Astrocyte of the cerebellum (primary cell): ENCODE measurements around the gene SPAG9.

Source experiments
- DNase-seq: peaks from one replicate; pipeline ENCODE4 v3.0.0-alpha.2; 2011; ENCODE audit warnings: low read depth
- H3K4me3 ChIP-seq: 2 replicates; pipeline ENCODE4 v1.5.1; 2011; ENCODE audit warnings: mild to moderate bottlenecking, low read depth, low read length, moderate library complexity
- in situ Hi-C: cut with HindIII; loops from 2 replicates; pipeline ENCODE4 v1.10.0; 2017; ENCODE audit warnings: low sequenced_read_pairs
- TF ChIP-seq, protein P1 (sequence below): IDR thresholded peaks from 2 replicates; pipeline ENCODE4 v1.5.1; 2012; ENCODE audit warnings: low read length, low read depth, moderate library complexity, mild to moderate bottlenecking; ENCODE audit errors: missing control alignments

The SPAG9 gene

GRCh38 chr17:50981279-50981678 is 139.4 kb downstream of the SPAG9 start:
- no peak for DNase-seq
- TF ChIP-seq, protein P1, sequence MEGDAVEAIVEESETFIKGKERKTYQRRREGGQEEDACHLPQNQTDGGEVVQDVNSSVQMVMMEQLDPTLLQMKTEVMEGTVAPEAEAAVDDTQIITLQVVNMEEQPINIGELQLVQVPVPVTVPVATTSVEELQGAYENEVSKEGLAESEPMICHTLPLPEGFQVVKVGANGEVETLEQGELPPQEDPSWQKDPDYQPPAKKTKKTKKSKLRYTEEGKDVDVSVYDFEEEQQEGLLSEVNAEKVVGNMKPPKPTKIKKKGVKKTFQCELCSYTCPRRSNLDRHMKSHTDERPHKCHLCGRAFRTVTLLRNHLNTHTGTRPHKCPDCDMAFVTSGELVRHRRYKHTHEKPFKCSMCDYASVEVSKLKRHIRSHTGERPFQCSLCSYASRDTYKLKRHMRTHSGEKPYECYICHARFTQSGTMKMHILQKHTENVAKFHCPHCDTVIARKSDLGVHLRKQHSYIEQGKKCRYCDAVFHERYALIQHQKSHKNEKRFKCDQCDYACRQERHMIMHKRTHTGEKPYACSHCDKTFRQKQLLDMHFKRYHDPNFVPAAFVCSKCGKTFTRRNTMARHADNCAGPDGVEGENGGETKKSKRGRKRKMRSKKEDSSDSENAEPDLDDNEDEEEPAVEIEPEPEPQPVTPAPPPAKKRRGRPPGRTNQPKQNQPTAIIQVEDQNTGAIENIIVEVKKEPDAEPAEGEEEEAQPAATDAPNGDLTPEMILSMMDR: no peak
- no peak overlapping the region for H3K4me3 ChIP-seq
- in situ Hi-C loops: no loop called here

DNA sequence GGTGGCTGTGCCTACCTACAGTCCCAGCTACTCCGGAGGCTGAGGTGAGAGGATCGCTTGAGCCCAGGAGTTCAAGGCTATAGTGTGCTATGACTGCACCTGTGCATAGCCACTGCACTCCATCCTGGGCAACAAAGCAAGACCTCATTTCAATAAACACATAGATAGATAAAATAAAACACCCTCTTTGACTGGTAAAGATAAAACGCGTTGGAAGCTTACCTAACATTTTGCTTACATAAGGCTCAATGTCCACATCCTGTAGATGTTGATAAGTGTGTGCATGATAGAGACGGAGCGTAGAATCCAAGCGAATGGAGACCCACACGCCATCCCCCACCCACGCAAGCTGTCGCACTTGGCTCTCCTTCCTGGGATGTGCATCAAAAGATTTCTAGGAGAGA is 141.1 kb downstream of the SPAG9 start:
- in situ Hi-C loops: no loop called here
- no peak for DNase-seq
- no peak overlapping the region for H3K4me3 ChIP-seq
- TF ChIP-seq, protein P1: no peak

DNA sequence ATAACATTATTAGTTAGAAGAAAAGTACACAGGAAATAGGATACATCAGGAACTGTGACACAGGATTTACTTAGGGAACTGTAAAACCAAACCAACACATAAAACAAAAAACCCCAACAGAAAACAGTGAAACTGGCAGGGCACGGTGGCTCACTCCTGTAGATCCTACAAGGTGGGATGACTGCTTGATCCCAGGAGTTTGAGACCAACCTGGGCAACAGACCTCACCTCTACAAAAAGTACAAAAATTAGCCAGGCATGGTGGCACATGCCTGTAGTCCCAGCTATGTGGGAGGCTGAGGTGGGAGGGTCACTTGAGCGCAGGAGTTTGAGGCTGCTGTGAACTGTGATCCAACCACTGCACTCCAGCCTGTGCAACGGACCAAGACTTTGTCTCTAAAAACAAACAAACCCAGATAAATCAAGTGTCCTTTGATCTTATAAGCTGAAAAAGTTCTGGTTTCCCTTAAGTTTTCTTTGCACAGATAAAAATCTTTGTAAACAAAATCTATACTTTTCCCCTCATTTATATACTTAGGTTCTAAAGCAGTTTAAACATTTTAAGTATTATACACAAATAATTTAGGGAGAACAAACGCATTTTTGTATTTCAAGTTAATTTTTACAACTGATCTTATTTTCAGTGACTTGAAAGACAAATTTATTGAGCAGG is 143.0 kb downstream of the SPAG9 start:
- in situ Hi-C loops: no loop called here
- no peak overlapping the region for H3K4me3 ChIP-seq
- TF ChIP-seq, protein P1: no peak
- no peak for DNase-seq

GRCh38 chr17:50976951-50977472 is 143.7 kb downstream of the SPAG9 start:
- no peak for DNase-seq
- in situ Hi-C loops: no loop called here
- no peak overlapping the region for H3K4me3 ChIP-seq
- TF ChIP-seq, protein P1: no peak

DNA sequence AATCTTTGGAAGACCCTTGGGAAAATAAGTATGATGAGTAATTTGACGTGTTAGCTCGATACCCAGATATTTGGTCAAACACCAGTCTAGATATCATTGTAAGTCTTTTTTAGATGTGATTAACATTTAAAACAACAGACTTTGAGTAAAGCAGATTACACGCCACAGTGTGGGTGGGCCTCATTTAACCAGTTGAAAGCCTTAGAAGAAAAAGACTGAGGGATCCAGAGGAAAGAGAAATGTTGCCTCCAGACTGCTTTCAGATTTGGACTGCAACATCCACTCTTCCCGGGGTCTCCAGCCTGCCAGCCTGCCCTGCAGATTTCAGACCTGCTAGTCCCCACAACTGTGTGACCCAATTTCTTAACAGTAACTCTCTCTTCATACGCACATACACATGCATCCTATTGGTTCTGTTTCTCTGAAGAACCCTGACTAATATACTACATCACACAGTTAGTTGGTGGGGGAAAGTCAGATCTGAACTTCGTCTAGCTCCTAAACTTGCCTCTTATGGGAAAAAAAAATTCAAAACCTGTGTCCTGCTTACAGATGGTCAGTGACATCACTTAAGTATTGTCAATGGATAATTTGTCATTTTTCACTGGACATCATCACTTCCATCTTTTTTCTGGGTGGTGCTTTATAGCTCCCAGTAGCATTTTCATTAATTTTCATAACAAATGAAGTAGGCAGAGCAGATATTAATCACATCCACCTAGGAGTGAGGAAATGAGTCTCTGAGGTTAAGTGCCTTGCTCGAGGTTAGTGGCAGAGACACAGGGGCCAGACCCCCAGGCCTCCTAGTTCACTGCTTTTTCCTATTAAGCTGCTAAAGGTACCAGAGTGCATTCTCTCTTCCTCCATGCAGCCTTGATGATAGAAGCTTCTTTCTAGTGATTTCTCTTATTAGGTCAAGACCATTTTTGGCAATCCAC is 146.8 kb downstream of the SPAG9 start:
- H3K4me3 ChIP-seq: no peak overlapping the region
- DNase-seq: no peak
- in situ Hi-C loops: no loop called here
- TF ChIP-seq, protein P1: no peak

- H3K4me3 ChIP-seq: no peak overlapping the region
- TF ChIP-seq, protein P1: no peak
- in situ Hi-C loops: no loop called here
- DNase-seq: no peak
Measured at GRCh38 chr17:50972577-50972976, 148.1 kb downstream of the SPAG9 start.
